Neural progenitor cell (in vitro differentiated cells): ENCODE measurements around the gene LENG9. TPM values are rescaled to one million over a fixed set of nuclear protein-coding genes. Genes with fewer than 3 reads are reported as not detected.
A peak's percentile ranks its signal among the peaks of the same experiment; 100 is the strongest.

ENCODE experiments used
- DNase-seq: peaks from one replicate; pipeline ENCODE4 v3.0.0-alpha.2; 2016; ENCODE audit warnings: low spot score
- H2AFZ ChIP-seq: fragments of 200-600 bp; sonication (generic); replicated peaks from 2 replicates; pipeline ENCODE4 v1.6.1; 2016; ENCODE audit warnings: antibody characterized with exemption
- H3F3A ChIP-seq: fragments of 200-600 bp; sonication (generic); 2 replicates; pipeline ENCODE4 v1.6.1; 2016; ENCODE audit warnings: antibody characterized with exemption, low read depth
- H3K27ac ChIP-seq: fragments of 200-600 bp; sonication (generic); 2 replicates; pipeline ENCODE4 v1.5.1; 2016; ENCODE audit warnings: mild to moderate bottlenecking
- H3K27me3 ChIP-seq: fragments of 200-600 bp; sonication (generic); 2 replicates; pipeline ENCODE4 v1.6.1; 2016; ENCODE audit warnings: mild to moderate bottlenecking, moderate library complexity
- H3K36me3 ChIP-seq: fragments of 200-600 bp; sonication (generic); 2 replicates; pipeline ENCODE4 v1.5.1; 2016
- H3K4me1 ChIP-seq: fragments of 200-600 bp; sonication (generic); 2 replicates; pipeline ENCODE4 v1.6.1; 2016; ENCODE audit warnings: mixed run types
- H3K4me2 ChIP-seq: fragments of 200-600 bp; sonication (generic); 2 replicates; pipeline ENCODE4 v1.6.1; 2016
- H3K4me3 ChIP-seq: fragments of 200-600 bp; sonication (generic); 2 replicates; pipeline ENCODE4 v1.5.1; 2016
- H3K79me2 ChIP-seq: fragments of 200-600 bp; sonication (generic); 2 replicates; pipeline ENCODE4 v1.6.1; 2016; ENCODE audit warnings: low read depth
- H3K9ac ChIP-seq: fragments of 200-600 bp; sonication (generic); 2 replicates; pipeline ENCODE4 v1.6.1; 2016
- H3K9me3 ChIP-seq: fragments of 200-600 bp; sonication (generic); 2 replicates; pipeline ENCODE4 v1.5.1; 2016; ENCODE audit warnings: low read depth
- H4K20me1 ChIP-seq: fragments of 200-600 bp; sonication (generic); 2 replicates; pipeline ENCODE4 v1.6.1; 2016; ENCODE audit warnings: low read depth
- H3K27ac Mint-ChIP-seq: 3 replicates; pipeline ENCODE4 v1.8.0; 2021; ENCODE audit warnings: mixed read lengths
- H3K27me3 Mint-ChIP-seq: 2 replicates; pipeline ENCODE4 v1.8.0; 2022; ENCODE audit warnings: low read depth, mild to moderate bottlenecking, inconsistent platforms, moderate library complexity, mixed read lengths; ENCODE audit not compliant: insufficient read depth
- H3K36me3 Mint-ChIP-seq: 3 replicates; pipeline ENCODE4 v1.8.0; 2021; ENCODE audit warnings: mixed read lengths
- H3K4me1 Mint-ChIP-seq: 3 replicates; pipeline ENCODE4 v1.8.0; 2021; ENCODE audit warnings: mixed read lengths
- H3K4me3 Mint-ChIP-seq: 3 replicates; pipeline ENCODE4 v1.8.0; 2021; ENCODE audit warnings: mild to moderate bottlenecking, moderate library complexity, mixed read lengths
- H3K9me3 Mint-ChIP-seq: 3 replicates; pipeline ENCODE4 v1.8.0; 2020; ENCODE audit warnings: mixed read lengths
- EZH2 ChIP-seq: fragments of 200-600 bp; sonication (generic); IDR thresholded peaks from 2 replicates; pipeline ENCODE4 v1.6.1; 2017; ENCODE audit warnings: antibody characterized with exemption, mild to moderate bottlenecking, moderate library complexity
- EZH2phosphoT487 ChIP-seq: fragments of 200-600 bp; sonication (generic); IDR thresholded peaks from 2 replicates; pipeline ENCODE4 v1.6.1; 2017; ENCODE audit warnings: antibody characterized with exemption
- total RNA-seq: library from RNA; depleted of rRNA; stranded (reverse); fragments of >200 nt; gene quantifications from 2 replicates; pipeline ENCODE4 v1.2.3, GENCODE V29; 2015; ENCODE audit warnings: low replicate concordance
- TF ChIP-seq, protein P1 (sequence below): fragments of 200-600 bp; sonication (generic); IDR thresholded peaks from 2 replicates; pipeline ENCODE4 v1.5.1; 2017; ENCODE audit warnings: antibody characterized with exemption, mild to moderate bottlenecking

The LENG9 gene
- total RNA-seq, 1 donor from 2014 or later, result 0.79 TPM

DNA sequence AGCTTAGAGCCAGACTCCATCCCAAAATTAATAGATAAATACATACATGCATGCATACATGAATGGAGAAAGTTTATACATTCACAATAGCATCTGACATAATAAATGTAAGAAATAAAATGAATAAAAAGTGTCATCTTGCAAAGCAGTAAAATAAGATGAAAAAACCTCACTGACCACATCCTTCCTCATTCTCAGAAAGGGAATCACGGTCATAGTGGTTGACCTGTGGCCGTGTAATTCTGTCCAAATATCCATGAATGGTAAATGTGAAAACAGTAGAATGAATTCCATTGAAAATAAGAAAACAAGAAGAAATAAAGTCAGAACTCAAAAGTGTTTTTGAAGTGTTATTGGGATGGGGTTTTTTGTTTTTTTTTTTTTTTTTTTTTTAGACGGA, 19.3 kb upstream of the LENG9 start:
- no peak overlapping the region for H3K27ac Mint-ChIP-seq
- no peak for DNase-seq
- H3K4me3 Mint-ChIP-seq, result no peak overlapping the region
- TF ChIP-seq EZH2, result no peak
- TF ChIP-seq, protein P1, sequence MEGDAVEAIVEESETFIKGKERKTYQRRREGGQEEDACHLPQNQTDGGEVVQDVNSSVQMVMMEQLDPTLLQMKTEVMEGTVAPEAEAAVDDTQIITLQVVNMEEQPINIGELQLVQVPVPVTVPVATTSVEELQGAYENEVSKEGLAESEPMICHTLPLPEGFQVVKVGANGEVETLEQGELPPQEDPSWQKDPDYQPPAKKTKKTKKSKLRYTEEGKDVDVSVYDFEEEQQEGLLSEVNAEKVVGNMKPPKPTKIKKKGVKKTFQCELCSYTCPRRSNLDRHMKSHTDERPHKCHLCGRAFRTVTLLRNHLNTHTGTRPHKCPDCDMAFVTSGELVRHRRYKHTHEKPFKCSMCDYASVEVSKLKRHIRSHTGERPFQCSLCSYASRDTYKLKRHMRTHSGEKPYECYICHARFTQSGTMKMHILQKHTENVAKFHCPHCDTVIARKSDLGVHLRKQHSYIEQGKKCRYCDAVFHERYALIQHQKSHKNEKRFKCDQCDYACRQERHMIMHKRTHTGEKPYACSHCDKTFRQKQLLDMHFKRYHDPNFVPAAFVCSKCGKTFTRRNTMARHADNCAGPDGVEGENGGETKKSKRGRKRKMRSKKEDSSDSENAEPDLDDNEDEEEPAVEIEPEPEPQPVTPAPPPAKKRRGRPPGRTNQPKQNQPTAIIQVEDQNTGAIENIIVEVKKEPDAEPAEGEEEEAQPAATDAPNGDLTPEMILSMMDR, result no peak
- TF ChIP-seq EZH2phosphoT487, result no peak
- H4K20me1 ChIP-seq, result no peaks in the 10 kb centered on the region
- no peaks in the 10 kb centered on the region for H3K9me3 Mint-ChIP-seq
- H3K4me1 Mint-ChIP-seq, result no peaks in the 10 kb centered on the region
- no peaks in the 10 kb centered on the region for H3K36me3 ChIP-seq
- H3F3A ChIP-seq, result no peaks in the 10 kb centered on the region
- no peak overlapping the region for H3K4me3 ChIP-seq
- no peak overlapping the region for H2AFZ ChIP-seq
- H3K27ac ChIP-seq, result no peak overlapping the region
- H3K27me3 ChIP-seq, result no peaks in the 10 kb centered on the region
- H3K79me2 ChIP-seq, result no peaks in the 10 kb centered on the region
- H3K9ac ChIP-seq, result no peak overlapping the region
- H3K9me3 ChIP-seq, result no peaks in the 10 kb centered on the region
- no peak overlapping the region for H3K4me2 ChIP-seq
- no peaks in the 10 kb centered on the region for H3K36me3 Mint-ChIP-seq
- H3K27me3 Mint-ChIP-seq, result peaks cover 16% of the 10 kb centered on the region
- no peaks in the 10 kb centered on the region for H3K4me1 ChIP-seq

- H3K79me2 ChIP-seq, result no peaks in the 10 kb centered on the region
- no peak overlapping the region for H3K4me3 ChIP-seq
- H4K20me1 ChIP-seq, result no peaks in the 10 kb centered on the region
- peaks cover 22% of the 10 kb centered on the region for H3K27me3 Mint-ChIP-seq
- no peak overlapping the region for H2AFZ ChIP-seq
- H3K27ac Mint-ChIP-seq, result no peak overlapping the region
- H3K4me2 ChIP-seq, result no peak overlapping the region
- H3K27ac ChIP-seq, result no peak overlapping the region
- H3K9me3 Mint-ChIP-seq, result no peaks in the 10 kb centered on the region
- H3K4me1 ChIP-seq, result no peaks in the 10 kb centered on the region
- DNase-seq, result peak; percentile 93
- no peaks in the 10 kb centered on the region for H3F3A ChIP-seq
- H3K9me3 ChIP-seq, result no peaks in the 10 kb centered on the region
- peak overlapping the region; percentile 1 for H3K4me3 Mint-ChIP-seq
- H3K9ac ChIP-seq, result no peak overlapping the region
- H3K36me3 Mint-ChIP-seq, result no peaks in the 10 kb centered on the region
- no peaks in the 10 kb centered on the region for H3K27me3 ChIP-seq
- peaks cover 4% of the 10 kb centered on the region for H3K4me1 Mint-ChIP-seq
- H3K36me3 ChIP-seq, result no peaks in the 10 kb centered on the region
- TF ChIP-seq EZH2phosphoT487, result no peak
- TF ChIP-seq, protein P1, result peak; percentile 78
Observed at GRCh38 chr19:54481326-54481930, 17.9 kb upstream of the LENG9 start.

DNA sequence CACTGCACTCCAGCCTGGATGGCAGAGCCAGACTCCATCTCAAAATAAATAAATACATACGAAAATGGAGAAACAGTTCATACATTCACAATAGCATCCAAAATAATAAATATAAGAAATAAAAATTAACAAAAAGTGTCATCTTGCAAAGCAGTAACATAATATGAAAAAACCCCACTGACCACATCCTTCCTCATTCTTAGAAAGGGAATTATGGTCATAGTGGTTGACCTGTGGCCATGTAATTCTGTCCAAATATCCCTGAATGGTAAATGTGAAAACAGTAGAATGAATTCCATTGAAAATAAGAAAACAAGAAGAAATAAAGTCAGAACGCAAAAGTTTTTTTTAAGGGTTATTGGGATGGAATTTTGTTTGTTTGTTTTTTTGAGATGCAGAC, 16.5 kb upstream of the LENG9 start:
- no peak for DNase-seq
- Histone ChIP-seq H3K79me2 (no peaks in the 10 kb centered on the region), H3K9ac (no peak overlapping the region), H3F3A (no peaks in the 10 kb centered on the region), H3K4me2 (no peak overlapping the region), H2AFZ (no peak overlapping the region), H3K4me1 (no peaks in the 10 kb centered on the region), H3K9me3 (no peaks in the 10 kb centered on the region), H3K27ac (no peak overlapping the region), H3K4me3 (no peak overlapping the region), H4K20me1 (no peaks in the 10 kb centered on the region), H3K27me3 (no peaks in the 10 kb centered on the region), H3K36me3 (no peaks in the 10 kb centered on the region)
- H3K27me3 Mint-ChIP-seq, result peaks cover 19% of the 10 kb centered on the region
- TF ChIP-seq, protein P1, result no peak
- no peak for TF ChIP-seq EZH2
- no peak for TF ChIP-seq EZH2phosphoT487
- H3K36me3 Mint-ChIP-seq, result no peaks in the 10 kb centered on the region
- no peaks in the 10 kb centered on the region for H3K9me3 Mint-ChIP-seq
- H3K27ac Mint-ChIP-seq, result no peak overlapping the region
- H3K4me3 Mint-ChIP-seq, result no peak overlapping the region
- H3K4me1 Mint-ChIP-seq, result peaks cover 4% of the 10 kb centered on the region
